Keratinocyte (primary cell): Measurements from ENCODE around the gene PAQR5.

Source experiments
- EZH2 ChIP-seq: IDR thresholded peaks from one replicate; pipeline ENCODE4 v1.6.1; 2012; ENCODE audit warnings: inconsistent platforms, mild to moderate bottlenecking, low read length, moderate library complexity
- TF ChIP-seq, protein P1 (sequence below), 3 experiments: IDR thresholded peaks in 1 of 3; conservative IDR thresholded peaks in 1 of 3; optimal IDR thresholded peaks in 1 of 3; 2 replicates in 2 of 3; 3 replicates in 1 of 3; pipeline versions ENCODE3 to v1.5.1; 2011; ENCODE audit warnings: low read length in 3 of 3, mild to moderate bottlenecking in 3 of 3, moderate library complexity in 2 of 3, control low read depth in 1 of 3, inconsistent platforms in 1 of 3; ENCODE audit not compliant: insufficient read depth in 2 of 3; ENCODE audit errors: extremely low read depth in 1 of 3

DNA sequence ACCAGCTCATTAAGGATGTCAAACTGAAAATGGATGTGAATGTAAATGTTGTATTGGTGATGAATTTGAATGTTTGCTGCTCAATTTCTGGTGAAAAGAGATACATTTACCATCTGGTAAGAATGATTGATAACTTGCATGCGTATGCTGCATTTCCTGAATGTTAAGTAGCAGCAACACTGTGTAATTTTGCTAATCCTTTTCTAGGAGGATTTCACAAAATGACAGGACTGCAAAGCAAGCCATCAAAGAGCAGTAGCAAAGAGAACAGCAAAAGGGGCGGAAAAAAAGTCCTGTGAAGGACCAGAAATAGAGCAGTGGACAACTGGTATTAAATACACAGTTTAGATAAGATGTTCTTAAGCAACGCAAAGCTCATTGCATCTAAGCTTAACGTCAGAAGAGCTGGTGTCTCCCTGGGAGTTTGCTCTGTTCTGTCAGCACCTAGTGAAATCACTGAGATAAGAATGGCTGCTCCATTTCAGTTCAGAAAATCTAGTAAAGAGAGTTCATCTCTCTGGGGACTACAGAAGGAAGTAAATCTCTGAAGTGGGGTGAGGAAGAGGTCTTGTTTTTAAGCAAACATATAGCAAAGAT lies 23.5 kb upstream of the PAQR5 start:
- TF ChIP-seq, protein P1, sequence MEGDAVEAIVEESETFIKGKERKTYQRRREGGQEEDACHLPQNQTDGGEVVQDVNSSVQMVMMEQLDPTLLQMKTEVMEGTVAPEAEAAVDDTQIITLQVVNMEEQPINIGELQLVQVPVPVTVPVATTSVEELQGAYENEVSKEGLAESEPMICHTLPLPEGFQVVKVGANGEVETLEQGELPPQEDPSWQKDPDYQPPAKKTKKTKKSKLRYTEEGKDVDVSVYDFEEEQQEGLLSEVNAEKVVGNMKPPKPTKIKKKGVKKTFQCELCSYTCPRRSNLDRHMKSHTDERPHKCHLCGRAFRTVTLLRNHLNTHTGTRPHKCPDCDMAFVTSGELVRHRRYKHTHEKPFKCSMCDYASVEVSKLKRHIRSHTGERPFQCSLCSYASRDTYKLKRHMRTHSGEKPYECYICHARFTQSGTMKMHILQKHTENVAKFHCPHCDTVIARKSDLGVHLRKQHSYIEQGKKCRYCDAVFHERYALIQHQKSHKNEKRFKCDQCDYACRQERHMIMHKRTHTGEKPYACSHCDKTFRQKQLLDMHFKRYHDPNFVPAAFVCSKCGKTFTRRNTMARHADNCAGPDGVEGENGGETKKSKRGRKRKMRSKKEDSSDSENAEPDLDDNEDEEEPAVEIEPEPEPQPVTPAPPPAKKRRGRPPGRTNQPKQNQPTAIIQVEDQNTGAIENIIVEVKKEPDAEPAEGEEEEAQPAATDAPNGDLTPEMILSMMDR (optimal IDR thresholded peaks at IDR 0.05 in 1 of 3, IDR thresholded peaks at IDR 0.05 in 1 of 3, conservative IDR thresholded peaks at IDR 0.05 in 1 of 3; ENCODE audit: extremely low read depth in 1 of 3, insufficient read depth in 2 of 3, low read length in 3 of 3), result no peak
- TF ChIP-seq EZH2, result no peak
